OCI-M2 (cell line): Measurements from ENCODE around the gene ARL3.
"Not testable (repeated sequence)": the region's sequence is repeated elsewhere in the genome, so short reads cannot be mapped to it uniquely, and the experiment has no call there.

Source experiments
- DNase-seq: peaks from one replicate; lab custom pipeline; 2025; ENCODE audit not compliant: unreplicated experiment; lab: John Stamatoyannopoulos, UW

The ARL3 gene

DNA sequence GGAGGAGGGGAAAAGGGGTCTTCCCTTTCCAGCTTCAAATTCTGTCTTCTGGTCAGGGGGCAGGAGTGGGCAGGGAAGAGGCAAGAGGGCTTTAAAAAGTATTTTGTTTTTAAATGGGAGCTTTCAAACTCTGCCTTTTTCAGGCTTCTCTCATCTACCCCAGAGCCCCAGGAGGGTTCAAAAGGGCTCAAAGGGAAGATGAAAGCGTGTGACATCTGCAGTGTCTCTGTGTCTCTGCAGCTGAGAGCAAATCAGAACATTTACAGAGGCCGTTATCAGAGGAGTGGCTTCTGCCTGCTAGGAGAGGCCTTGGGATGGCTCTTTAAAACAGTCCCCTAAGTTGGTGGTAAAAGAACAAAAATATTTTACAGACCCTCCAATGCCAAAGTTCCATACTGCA, 39.6 kb downstream of the ARL3 start:
- DNase-seq = no peak

DNA sequence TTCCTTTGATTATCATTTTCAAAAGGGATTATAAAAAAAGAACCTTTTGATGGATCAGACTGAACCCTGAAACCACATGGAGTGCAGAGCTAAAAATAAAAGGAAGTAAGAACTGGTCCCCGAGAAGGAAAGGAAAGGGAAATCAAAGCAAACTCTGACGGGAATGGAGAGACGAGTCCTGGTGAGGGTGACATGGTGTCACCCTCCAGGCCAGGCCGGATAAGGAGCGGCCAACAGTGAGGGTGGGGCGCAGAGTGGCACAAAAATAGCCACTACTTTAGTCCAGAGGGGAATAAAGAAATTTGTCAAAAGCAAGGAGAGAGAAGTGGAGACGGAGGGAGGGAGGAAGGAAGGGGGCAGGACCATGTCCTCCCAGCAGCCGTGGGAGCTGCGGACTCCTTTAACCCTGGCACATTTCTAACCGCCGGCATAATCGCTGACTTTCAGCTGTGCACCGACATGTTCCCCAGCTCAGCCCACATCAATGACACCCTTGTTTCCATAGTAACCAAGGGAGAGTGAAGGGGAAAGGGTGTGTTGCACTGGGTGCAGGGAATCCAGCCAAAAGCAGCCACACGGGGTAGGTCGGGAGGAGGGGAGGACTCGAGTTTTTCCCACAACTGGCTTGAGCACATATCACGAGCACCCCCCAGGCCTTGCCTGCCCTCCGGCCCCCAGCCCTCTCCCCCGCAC, 40.2 kb downstream of the ARL3 start:
- no peak for DNase-seq

DNA sequence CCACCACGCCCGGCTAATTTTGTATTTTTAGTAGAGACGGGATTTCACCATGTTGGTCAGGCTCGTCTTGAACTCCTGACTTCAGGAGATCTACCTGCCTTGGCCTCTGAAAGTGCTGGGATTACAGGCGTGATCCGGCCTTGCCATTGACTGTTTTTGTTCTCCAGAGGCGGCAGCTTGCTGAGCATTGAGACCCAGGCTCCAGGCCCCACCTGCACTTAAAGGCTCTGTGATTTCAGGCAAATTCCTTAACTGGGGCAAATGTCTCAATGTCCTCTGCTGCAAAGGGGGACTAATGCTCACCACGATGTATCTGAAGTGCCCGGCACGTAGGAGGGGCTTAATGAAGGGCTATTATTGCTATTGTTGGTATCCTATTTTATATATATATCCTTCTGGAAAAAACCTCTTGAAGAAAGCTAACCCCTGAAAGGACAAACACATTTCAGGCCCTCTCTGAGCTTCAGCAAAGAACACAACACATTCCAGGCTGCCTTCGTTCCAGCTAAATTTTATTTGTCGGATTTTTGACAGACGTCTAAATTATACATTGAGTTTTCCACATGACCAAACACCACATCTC, 40.9 kb downstream of the ARL3 start:
- DNase-seq = no peak

DNA sequence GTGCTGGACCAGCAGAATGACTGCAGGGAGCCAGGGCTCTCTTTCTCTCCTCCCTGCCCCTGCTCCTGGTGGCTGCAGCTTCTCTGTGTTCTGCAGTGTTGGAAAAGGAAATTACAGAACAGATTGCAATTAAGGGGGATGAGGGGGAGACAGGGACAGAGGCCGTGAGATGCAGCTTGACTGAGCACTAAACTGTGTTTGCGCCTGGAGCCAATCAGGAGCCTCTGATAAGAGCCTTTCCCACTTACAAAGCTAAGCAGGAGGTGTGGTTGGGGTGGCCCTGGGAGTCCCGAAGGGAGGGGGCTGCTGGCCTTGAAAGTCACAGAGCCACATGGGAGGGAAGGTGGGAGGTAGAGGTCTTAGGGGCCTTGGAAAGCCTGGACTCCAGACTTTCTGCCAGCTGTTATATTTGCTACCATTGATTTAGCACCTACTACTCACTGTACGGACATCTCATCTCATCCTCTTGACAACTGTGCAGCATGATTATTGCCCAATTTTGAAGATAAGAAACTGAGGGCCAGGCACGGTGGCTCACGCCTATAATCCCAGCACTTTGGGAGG, 43.2 kb downstream of the ARL3 start:
- DNase-seq = no peak

DNA sequence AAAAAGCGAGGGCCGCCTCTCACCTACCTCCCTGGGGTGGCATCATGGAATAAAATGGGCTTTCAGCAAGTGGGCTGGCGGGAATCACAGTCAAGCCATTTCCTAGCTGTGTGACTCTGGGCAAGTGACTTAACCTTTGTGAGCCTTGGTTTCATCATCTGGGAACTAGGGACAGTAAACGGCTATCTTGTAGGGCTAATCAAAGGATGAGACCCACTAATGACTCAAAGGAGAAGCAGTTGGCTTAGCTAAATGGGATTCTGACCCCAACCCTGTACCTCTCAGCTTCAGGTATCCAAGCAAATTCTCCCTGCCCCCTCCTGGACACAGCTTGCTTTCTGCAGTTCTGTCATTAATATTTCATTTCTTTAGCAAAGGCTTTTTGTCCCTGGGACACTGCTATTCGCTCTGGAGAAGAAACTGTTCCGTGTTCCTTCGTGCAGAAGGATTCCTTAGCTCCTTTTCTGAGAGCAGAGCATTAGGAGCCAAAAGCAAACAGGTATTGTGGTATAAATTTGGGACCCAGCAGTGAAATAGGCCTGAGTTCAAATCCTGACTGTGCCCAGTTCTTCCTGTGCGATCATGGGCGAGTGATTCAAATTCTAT, 44.0 kb downstream of the ARL3 start:
- DNase-seq = no peak

DNA sequence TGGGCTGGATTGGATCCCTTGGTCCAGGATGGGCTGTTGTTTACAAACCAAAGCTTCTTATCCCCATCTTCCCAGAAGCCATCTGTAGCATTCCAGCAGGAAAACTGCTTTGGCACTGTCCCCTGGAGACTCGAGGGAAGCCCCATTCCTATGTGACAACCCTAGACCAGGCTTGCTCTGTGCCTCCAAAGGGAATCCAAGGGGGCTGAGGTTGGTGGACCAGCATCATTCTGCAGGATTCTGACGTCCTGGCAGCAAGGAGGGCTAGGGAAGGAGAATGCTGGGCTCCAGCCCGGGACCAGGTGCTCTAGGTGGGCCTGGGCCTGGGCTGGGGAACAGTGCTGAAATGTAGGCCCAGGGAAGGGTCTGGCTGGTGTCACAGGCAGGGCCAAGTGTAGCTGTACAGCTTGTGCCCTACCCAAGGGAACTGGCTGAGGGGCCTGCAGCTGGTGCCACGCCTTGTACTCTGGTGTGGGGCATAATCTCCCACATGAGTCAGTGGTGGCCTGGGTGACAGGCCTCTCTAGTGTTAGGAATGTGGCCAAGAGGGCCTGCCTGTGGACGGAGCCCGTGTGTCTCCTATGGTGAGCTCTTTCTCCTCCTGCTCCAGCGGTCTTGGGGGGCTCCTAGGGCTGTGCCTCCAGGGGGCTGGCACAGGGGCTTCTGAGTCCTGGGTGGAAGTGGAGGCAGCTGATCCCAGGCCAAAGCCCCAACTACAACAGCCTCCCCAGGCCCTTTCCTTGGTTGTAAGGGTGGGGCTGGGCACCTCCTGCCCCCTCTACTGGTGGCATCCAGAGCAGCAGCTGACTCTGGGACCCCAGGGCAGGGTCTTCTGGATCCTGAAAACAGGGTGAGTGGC, 44.8 kb downstream of the ARL3 start:
- DNase-seq = no peak

DNA sequence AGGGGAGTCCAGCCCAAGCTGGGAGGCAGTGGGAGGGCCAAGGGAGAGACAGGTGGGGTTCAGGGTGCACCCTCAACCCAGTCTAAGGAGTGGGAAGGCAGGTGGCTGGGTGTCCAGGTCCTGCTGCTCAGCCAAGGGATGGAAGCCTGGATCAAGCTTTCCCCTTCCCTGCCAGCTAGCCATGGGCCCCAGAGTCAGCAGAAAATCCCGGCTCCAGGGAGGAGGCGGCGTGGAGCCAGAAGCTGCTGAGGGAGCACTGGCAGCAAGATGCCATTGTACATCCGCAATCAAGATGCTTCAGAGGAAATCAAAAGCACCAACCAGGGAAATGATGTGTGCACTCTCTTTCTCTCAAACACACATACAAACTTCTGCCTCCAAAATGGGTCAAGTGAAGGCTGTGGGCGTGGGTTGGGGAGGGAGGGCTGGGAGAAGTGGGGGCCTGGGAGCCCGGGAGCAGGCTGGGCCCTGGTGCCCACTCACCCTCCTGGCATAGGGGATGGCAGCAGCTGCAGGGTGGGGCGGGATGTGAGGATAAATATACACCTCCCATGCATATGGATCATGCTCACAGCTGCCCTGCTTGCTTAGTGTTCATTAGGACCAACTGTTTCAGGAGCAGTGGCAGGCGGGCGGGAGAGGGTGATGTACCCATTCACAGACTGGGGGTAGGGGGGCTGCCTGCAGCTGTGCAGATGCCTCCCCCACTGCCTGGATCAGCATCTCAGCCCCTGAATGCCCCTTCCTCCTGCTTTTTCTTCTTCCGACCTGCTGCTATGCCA, 45.7 kb downstream of the ARL3 start:
- no peak for DNase-seq

DNA sequence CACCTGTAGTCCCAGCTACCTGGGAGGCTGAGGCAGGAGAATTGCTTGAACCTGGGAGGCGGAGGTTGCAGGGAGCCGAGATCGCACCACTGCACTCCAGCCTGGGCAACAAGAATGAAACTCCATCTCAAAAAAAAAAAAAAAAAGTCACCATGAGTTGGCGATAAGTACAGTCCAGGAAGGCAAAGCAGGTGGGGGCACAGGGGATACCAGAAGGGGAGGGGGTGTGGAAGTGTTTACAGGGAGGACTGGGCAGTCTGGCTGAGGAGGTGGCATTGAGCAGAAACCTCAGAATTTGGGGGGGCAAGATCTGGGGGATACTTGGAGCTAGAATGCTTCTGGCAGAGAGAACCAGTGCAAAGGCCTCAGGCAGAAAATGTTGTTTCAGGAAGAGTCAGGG, 46.8 kb downstream of the ARL3 start:
- not testable (repeated sequence) for DNase-seq

DNA sequence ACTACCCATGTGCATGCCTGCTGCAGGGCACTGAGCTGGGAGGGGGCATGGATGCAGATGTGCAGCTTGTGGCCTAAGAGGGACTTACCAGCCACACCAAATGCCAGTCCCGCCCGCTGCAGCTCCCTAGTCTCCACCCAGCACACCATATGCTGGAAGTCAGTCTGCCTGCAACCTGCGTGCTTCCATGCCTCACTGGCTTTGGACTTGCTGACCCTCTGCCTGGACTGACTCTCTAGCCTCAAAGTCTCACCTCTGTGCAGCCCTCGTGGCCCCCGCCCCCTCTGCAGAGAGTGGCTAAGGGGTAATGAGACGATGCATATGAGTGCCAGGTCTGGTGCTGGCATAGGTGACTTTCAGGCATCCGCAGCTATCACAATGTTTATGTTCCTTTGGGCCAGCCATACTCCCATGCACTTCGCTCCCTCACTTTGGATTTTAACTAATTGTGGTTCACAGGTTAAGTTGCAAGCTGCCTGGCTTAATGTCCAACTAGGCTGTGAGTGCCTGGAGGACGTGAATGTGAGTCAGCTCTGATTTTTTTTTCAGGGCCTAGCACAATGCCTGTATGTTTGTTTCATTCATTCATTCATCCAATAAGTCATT, 48.2 kb downstream of the ARL3 start:
- no peak for DNase-seq

DNA sequence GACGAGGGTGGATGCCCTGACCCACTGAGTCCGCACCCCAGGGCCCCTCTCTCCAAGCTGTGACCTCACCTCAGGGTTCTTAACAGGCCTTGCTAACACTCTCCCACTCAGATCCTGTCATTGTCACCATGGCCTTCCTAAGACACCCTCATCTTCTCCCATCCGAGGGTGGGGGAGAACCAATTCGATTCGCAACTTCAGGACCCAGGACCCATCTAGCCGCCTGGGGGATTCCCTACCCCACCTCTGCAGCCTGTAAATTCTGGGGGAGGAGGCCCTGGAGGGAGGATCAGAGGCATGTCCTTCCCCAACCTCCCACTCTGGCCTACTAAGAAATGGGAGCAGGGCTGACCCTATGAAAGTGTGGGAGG, 52.6 kb downstream of the ARL3 start:
- no peak for DNase-seq

DNA sequence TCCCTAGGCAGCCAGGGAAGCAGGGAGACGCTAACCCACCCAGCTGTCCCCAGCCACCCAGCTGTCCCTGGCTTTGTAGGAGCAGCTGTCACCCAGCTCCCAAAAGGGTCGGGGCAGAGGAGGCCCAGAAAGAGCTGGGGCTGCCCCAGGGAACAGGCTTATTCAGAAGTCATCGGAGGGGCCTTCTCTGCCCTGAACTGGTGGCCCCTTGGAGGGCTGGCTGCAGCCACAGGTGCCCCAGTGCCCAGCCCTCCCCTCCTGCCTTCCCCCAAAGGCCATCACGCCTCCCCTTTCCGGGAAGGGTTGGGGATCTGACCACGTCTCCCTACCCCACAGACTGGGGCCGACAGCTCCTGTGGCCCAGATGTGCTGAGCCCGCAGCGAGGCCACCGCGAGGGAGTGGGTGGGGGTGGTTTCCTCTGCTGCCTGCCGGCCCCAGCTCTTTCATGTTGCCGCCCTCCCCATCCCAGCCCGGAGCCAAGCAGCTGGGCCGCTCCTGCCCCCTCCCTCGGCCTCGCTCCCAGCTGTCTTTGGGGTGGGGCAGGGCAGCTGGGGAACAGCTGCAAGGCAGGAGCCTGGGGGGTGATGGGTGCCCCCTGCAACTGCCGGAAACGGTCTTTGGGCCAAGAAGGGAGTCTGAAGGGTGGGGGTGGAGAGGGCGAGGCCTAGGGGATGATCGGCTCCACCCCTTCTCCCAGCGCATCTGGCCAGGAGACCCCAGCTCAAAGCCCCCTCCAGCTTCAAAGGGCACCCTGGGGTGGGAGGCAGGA, 53.1 kb downstream of the ARL3 start:
- DNase-seq = no peak

DNA sequence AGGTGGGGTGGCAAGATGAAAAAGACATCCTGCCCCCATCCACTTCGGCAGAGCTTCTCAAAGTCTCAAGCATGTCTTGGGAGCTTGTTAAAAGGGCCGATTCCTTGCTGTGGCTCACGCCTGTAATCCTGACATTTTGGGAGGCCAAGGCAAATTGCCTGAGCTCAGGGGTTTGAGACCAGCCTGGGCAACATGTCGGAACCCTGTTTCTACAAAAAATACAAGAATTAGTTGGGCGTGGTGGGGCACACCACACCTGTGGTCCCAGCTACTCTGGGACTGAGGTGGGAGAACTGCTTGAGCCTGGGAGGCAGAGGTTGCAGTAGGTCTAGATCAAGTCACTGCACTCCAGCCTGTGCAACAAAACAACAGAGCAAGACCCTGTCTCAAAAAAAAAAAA, 55.4 kb downstream of the ARL3 start:
- DNase-seq = no peak

DNA sequence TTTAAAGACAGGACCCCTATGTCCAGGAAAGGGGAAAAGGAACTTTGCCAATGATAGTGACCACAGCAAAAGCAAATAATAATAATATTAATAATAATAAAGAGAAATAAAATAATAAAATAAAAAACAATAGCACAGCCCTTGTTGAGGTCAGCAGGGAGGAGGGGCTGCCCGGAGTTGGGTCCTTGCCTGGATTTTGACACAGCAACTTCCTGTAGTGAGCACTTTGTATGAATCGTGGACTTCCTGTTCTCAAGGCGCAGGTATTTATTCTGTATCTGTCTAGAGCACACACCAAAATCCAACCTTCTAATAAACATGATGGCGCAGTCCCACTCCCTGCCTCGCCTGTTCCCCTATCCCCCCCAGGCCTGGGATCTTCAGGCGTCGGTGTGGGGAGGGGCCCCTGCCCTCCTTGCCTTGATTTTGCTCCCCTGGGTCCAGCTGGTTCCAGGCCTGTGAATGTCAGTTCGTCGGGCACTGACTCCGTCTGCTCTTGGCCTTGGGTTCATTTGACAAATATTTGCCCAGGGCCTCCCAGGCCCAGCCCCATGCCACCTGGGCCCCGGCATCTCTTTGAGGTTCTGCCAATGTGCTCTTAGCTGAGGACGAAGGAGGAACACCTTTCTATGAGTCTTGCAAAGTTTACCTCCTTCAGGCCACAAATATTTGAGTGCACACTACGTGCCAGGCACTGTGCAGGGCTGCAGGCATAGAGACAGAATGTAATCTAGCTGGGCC, 56.0 kb downstream of the ARL3 start:
- no peak for DNase-seq

DNA sequence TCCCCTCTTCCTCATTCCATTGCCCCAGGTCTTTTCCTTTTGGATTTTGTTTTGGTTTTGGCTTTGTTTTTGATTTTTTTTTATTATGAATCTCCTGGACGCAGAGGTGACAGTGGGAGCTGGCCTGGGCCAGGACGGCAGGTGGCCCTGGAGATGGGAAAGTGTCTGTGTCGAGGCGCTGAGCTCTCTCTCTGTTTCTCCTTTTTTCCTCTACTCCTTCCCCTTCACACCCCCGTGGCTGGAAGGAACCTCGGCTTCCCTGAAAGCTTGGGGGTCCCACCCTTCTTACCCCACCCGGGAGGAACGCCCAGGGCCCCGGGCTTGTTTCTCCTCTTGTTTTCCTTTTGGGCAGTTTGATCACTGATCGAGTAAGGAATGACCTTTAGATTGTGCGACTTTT, 56.7 kb downstream of the ARL3 start:
- DNase-seq = no peak

DNA sequence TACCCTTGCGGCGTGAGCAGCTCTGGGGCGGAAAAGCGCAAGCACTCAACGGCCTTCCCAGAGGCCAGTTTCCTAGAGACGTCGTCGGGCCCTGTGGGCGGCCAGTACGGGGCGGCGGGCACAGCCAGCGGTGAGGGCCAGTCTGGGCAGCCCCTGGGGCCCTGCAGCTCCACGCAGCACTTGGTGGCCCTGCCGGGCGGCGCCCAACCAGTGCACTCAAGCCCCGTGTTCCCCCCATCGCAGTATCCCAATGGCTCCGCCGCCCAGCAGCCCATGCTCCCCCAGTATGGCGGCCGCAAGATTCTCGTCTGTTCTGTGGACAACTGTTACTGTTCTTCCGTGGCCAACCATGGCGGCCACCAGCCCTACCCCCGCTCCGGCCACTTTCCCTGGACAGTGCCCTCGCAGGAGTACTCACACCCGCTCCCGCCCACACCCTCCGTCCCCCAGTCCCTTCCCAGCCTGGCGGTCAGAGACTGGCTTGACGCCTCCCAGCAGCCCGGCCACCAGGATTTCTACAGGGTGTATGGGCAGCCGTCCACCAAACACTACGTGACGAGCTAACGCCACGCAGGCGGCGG, 57.3 kb downstream of the ARL3 start:
- DNase-seq = no peak

DNA sequence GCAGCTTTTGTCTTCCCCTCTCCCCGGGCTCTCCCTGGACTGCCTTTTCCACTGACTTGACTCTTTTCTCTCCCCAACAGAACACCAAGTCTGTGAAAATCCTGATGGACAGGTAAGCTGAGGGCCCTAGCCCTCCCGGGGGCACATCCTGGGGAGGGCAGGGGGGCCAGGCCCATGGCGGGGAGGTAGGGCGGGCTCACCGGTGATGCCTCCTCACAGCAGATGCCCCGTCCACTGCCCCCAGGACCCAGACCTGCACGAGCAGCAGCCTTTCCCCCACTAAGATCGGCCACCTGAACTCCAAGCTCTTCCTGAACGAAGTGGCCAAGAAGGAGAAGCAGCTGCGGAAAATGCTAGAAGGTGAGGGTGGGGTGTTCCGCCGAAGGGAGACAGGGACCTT, 58.2 kb downstream of the ARL3 start:
- DNase-seq = no peak

DNA sequence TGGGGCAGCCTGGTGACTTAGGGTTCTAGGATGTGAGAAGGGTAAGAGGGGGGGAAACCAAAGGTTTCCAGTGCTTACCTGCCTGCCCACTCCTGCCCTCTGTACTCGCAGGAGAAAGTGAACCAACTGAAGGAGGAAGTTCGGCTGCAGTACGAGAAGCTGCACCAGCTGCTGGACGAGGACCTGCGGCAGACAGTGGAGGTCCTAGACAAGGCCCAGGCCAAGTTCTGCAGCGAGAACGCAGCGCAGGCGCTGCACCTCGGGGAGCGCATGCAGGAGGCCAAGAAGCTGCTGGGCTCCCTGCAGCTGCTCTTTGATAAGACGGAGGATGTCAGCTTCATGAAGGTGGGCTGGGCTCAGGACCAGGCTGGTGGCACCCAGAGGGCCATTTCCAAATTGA, 59.2 kb downstream of the ARL3 start:
- DNase-seq = no peak

DNA sequence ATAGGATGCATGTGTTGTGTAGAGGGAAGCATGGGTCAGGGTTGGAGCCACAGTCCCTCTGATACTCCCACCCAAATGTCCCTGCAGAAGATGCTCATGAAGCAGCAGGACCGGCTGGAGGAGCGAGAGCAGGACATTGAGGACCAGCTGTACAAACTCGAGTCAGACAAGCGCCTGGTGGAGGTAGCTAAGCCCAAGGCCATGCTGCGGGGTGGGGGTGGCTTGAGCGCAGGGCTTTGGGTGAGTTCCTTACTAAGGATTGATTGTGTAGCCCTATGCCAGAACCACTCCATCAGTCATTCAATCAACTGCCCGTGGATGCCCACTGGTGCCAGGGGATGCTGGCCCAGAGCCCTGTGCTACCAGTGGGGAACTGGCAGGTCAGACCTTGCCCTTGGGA, 59.6 kb downstream of the ARL3 start:
- DNase-seq = no peak

DNA sequence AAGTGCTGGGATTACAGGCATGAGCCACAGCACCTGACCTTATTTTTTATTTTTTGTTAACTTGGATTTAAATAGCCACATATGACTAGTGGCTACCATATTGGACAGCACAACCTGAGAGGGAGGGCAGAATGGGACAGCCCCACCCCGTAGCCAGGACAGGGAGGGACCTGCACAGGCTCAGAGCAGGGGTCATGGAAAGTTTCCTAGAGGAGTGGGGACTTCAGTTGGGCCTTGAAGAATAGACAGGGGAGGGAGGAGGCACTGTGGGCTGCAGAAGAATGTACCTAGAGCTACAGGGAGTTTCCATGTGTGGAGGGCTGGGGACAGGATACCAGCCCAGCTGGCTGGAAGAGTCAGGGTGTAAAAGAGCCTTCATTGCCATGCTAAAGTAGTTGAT, 61.1 kb downstream of the ARL3 start:
- DNase-seq = no peak
